HCT116 (cell line): ENCODE data around the gene MDP1.

Source experiments
- EGR1 ChIP-seq: IDR thresholded peaks from 2 replicates; pipeline ENCODE4 v1.6.1; 2012; ENCODE audit warnings: low read depth
- ELF1 ChIP-seq: IDR thresholded peaks from 2 replicates; pipeline ENCODE4 v1.6.1; 2012; ENCODE audit warnings: low read depth, borderline replicate concordance
- EZH2 ChIP-seq: fragments of 200-600 bp; sonication (generic); IDR thresholded peaks from 2 replicates; pipeline ENCODE4 v1.6.1; 2017; ENCODE audit warnings: antibody characterized with exemption, mixed run types
- JUND ChIP-seq: IDR thresholded peaks from 2 replicates; pipeline ENCODE4 v1.6.1; 2012
- POLR2A ChIP-seq: IDR thresholded peaks from 2 replicates; pipeline ENCODE4 v1.7.0; 2011; ENCODE audit warnings: borderline replicate concordance; ENCODE audit not compliant: insufficient read depth, insufficient read length; ENCODE audit errors: extremely low read depth
- POLR2AphosphoS5 ChIP-seq: IDR thresholded peaks from 2 replicates; pipeline ENCODE4 v1.6.1; 2011; ENCODE audit warnings: mild to moderate bottlenecking, low read depth, low read length, moderate library complexity
- RAD21 ChIP-seq: IDR thresholded peaks from 2 replicates; pipeline ENCODE4 v1.6.1; 2012; ENCODE audit warnings: low read depth, mild to moderate bottlenecking
- SIN3A ChIP-seq: IDR thresholded peaks from 2 replicates; pipeline ENCODE4 v1.6.1; 2012; ENCODE audit warnings: low read depth
- YY1 ChIP-seq: IDR thresholded peaks from 2 replicates; pipeline ENCODE4 v1.6.1; 2011; ENCODE audit warnings: low read length, low read depth, moderate library complexity, mild to moderate bottlenecking; ENCODE audit not compliant: insufficient replicate concordance; ENCODE audit errors: extremely low read depth
- TF ChIP-seq, protein P1 (sequence below): IDR thresholded peaks from 2 replicates; pipeline ENCODE4 v1.6.1; 2012
- TF ChIP-seq, protein P2 (sequence below), 3 experiments: fragments of 200-600 bp in 1 of 3; sonication (generic) in 1 of 3; IDR thresholded peaks in 2 of 3; conservative IDR thresholded peaks in 1 of 3; 2 replicates each; pipeline ENCODE4 v1.5.1; 2012 to 2017; ENCODE audit warnings: low read depth in 2 of 3, low read length in 2 of 3, antibody characterized with exemption in 1 of 3, borderline replicate concordance in 1 of 3, control low read depth in 1 of 3, mild to moderate bottlenecking in 1 of 3, mixed read lengths in 1 of 3, mixed run types in 1 of 3, moderate library complexity in 1 of 3; ENCODE audit not compliant: insufficient read depth in 1 of 3
- TF ChIP-seq, protein P3 (sequence below): IDR thresholded peaks from 2 replicates; pipeline ENCODE4 v1.6.1; 2011; ENCODE audit warnings: mild to moderate bottlenecking, low read length, moderate library complexity; ENCODE audit not compliant: insufficient replicate concordance; ENCODE audit errors: extremely low read depth
- TF ChIP-seq, protein P4 (sequence below): IDR thresholded peaks from 2 replicates; pipeline ENCODE4 v1.6.1; 2012; ENCODE audit warnings: low read depth
- TF ChIP-seq, protein P5 (sequence below): IDR thresholded peaks from 2 replicates; pipeline ENCODE4 v1.6.1; 2012

DNA sequence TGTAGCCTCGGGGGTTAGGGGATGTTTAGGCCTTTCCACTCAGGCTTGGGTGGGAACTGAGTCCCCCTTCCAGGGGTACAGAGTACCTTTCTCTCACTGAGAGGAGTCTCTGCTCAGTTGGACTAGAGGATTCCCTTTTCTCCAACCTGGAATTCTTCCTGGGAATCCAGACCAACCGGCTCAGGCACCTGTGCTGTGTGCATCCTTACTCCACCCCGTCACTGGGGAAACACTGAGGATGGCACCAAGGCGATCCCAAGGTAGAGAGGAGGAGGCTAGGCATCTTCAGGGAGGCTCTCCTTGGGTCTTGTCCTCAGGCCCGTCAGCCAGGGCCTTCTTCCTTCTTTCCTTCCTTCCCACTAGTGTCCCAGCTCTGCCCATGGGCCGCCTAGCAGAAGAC is 48.0 kb upstream of the MDP1 start:
- TF ChIP-seq, protein P1, sequence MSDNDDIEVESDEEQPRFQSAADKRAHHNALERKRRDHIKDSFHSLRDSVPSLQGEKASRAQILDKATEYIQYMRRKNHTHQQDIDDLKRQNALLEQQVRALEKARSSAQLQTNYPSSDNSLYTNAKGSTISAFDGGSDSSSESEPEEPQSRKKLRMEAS = no peak
- TF ChIP-seq, protein P2, sequence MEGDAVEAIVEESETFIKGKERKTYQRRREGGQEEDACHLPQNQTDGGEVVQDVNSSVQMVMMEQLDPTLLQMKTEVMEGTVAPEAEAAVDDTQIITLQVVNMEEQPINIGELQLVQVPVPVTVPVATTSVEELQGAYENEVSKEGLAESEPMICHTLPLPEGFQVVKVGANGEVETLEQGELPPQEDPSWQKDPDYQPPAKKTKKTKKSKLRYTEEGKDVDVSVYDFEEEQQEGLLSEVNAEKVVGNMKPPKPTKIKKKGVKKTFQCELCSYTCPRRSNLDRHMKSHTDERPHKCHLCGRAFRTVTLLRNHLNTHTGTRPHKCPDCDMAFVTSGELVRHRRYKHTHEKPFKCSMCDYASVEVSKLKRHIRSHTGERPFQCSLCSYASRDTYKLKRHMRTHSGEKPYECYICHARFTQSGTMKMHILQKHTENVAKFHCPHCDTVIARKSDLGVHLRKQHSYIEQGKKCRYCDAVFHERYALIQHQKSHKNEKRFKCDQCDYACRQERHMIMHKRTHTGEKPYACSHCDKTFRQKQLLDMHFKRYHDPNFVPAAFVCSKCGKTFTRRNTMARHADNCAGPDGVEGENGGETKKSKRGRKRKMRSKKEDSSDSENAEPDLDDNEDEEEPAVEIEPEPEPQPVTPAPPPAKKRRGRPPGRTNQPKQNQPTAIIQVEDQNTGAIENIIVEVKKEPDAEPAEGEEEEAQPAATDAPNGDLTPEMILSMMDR (IDR thresholded peaks at IDR 0.05 in 2 of 3, conservative IDR thresholded peaks at IDR 0.05 in 1 of 3; ENCODE audit: borderline replicate concordance in 1 of 3, insufficient read depth in 1 of 3, low read depth in 2 of 3, low read length in 2 of 3) = no peak
- TF ChIP-seq POLR2A = no peak
- TF ChIP-seq EZH2 = no peak
- TF ChIP-seq, protein P3, sequence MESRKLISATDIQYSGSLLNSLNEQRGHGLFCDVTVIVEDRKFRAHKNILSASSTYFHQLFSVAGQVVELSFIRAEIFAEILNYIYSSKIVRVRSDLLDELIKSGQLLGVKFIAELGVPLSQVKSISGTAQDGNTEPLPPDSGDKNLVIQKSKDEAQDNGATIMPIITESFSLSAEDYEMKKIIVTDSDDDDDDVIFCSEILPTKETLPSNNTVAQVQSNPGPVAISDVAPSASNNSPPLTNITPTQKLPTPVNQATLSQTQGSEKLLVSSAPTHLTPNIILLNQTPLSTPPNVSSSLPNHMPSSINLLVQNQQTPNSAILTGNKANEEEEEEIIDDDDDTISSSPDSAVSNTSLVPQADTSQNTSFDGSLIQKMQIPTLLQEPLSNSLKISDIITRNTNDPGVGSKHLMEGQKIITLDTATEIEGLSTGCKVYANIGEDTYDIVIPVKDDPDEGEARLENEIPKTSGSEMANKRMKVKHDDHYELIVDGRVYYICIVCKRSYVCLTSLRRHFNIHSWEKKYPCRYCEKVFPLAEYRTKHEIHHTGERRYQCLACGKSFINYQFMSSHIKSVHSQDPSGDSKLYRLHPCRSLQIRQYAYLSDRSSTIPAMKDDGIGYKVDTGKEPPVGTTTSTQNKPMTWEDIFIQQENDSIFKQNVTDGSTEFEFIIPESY = no peak
- no peak for TF ChIP-seq YY1
- TF ChIP-seq, protein P4, sequence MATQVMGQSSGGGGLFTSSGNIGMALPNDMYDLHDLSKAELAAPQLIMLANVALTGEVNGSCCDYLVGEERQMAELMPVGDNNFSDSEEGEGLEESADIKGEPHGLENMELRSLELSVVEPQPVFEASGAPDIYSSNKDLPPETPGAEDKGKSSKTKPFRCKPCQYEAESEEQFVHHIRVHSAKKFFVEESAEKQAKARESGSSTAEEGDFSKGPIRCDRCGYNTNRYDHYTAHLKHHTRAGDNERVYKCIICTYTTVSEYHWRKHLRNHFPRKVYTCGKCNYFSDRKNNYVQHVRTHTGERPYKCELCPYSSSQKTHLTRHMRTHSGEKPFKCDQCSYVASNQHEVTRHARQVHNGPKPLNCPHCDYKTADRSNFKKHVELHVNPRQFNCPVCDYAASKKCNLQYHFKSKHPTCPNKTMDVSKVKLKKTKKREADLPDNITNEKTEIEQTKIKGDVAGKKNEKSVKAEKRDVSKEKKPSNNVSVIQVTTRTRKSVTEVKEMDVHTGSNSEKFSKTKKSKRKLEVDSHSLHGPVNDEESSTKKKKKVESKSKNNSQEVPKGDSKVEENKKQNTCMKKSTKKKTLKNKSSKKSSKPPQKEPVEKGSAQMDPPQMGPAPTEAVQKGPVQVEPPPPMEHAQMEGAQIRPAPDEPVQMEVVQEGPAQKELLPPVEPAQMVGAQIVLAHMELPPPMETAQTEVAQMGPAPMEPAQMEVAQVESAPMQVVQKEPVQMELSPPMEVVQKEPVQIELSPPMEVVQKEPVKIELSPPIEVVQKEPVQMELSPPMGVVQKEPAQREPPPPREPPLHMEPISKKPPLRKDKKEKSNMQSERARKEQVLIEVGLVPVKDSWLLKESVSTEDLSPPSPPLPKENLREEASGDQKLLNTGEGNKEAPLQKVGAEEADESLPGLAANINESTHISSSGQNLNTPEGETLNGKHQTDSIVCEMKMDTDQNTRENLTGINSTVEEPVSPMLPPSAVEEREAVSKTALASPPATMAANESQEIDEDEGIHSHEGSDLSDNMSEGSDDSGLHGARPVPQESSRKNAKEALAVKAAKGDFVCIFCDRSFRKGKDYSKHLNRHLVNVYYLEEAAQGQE = no peak
- TF ChIP-seq ELF1 = no peak
- no peak for TF ChIP-seq EGR1
- no peak for TF ChIP-seq SIN3A
- no peak for TF ChIP-seq POLR2AphosphoS5
- TF ChIP-seq JUND = no peak
- TF ChIP-seq, protein P5, sequence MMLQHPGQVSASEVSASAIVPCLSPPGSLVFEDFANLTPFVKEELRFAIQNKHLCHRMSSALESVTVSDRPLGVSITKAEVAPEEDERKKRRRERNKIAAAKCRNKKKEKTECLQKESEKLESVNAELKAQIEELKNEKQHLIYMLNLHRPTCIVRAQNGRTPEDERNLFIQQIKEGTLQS = no peak
- TF ChIP-seq RAD21 = no peak
